Activated naive CD8-positive, alpha-beta T cell treated with anti-CD3 and anti-CD28 coated beads, Interleukin-2, amount 10 ng/mL, durations not matched to agents 7 days and 5 days (primary cell): ENCODE measurements around the gene SEC16B. TPM values are rescaled to one million over a fixed set of nuclear protein-coding genes. Genes with fewer than 3 reads are reported as not detected.

ENCODE experiments used
- ATAC-seq: fragments of 150-1000 bp; cut with Tn5 transposase; one replicate; pipeline ENCODE4 v1.10.0; 2021; ENCODE audit warnings: low read depth, moderate library complexity
- POLR2A ChIA-PET: fragments of 350-600 bp; sonication (Branson Sonifier 250); formaldehyde crosslinking; loops from one replicate; lab custom pipeline; 2021; ENCODE audit warnings: antibody characterized with exemption; lab: Charles Lee
- DNase-seq: peaks from one replicate; pipeline ENCODE4 v3.0.0; 2021
- H3K27ac Mint-ChIP-seq: one replicate; pipeline ENCODE4 v1.8.0; 2022; ENCODE audit warnings: mild to moderate bottlenecking, mixed read lengths
- H3K27me3 Mint-ChIP-seq: one replicate; pipeline ENCODE4 v1.8.0; 2022; ENCODE audit warnings: mild to moderate bottlenecking, moderate library complexity, mixed read lengths
- H3K36me3 Mint-ChIP-seq: one replicate; pipeline ENCODE4 v1.8.0; 2021; ENCODE audit warnings: mild to moderate bottlenecking, mixed read lengths
- H3K4me1 Mint-ChIP-seq: one replicate; pipeline ENCODE4 v1.8.0; 2021; ENCODE audit warnings: mixed read lengths
- H3K4me3 Mint-ChIP-seq: one replicate; pipeline ENCODE4 v1.8.0; 2022; ENCODE audit warnings: mild to moderate bottlenecking, moderate library complexity, mixed read lengths
- H3K9me3 Mint-ChIP-seq: one replicate; pipeline ENCODE4 v1.8.0; 2021; ENCODE audit warnings: mixed read lengths
- total RNA-seq, 2 experiments: library from RNA; stranded (reverse); gene quantifications; one replicate each; pipeline ENCODE4 v1.2.3, GENCODE V29; 2021

SEC16B gene
- total RNA-seq, 2 experiments from 2014 or later, result 0.26 to 0.42 TPM

- no peaks in the 10 kb centered on the region for H3K4me1 Mint-ChIP-seq
- DNase-seq (no peak), ATAC-seq (no peak)
- no peaks in the 10 kb centered on the region for H3K9me3 Mint-ChIP-seq
- H3K27ac Mint-ChIP-seq, result no peak overlapping the region
- no peaks in the 10 kb centered on the region for H3K27me3 Mint-ChIP-seq
- no peak overlapping the region for H3K4me3 Mint-ChIP-seq
- POLR2A ChIA-PET, result no interaction called here
- no peaks in the 10 kb centered on the region for H3K36me3 Mint-ChIP-seq
Observed at GRCh38 chr1:177944016-177944949, 25.6 kb downstream of the SEC16B start.

GRCh38 chr1:177941976-177942375 lies 27.9 kb downstream of the SEC16B start:
- Mint-ChIP-seq H3K9me3 (no peaks in the 10 kb centered on the region), H3K4me3 (no peak overlapping the region), H3K36me3 (no peaks in the 10 kb centered on the region), H3K4me1 (no peaks in the 10 kb centered on the region), H3K27ac (no peak overlapping the region), H3K27me3 (no peaks in the 10 kb centered on the region)
- POLR2A ChIA-PET, result no interaction called here
- DNase-seq (no peak), ATAC-seq (no peak)

- H3K4me1 Mint-ChIP-seq, result no peaks in the 10 kb centered on the region
- ATAC-seq (no peak), DNase-seq (no peak)
- POLR2A ChIA-PET, result no interaction called here
- no peak overlapping the region for H3K27ac Mint-ChIP-seq
- H3K9me3 Mint-ChIP-seq, result no peaks in the 10 kb centered on the region
- H3K4me3 Mint-ChIP-seq, result no peak overlapping the region
- no peaks in the 10 kb centered on the region for H3K36me3 Mint-ChIP-seq
- H3K27me3 Mint-ChIP-seq, result no peaks in the 10 kb centered on the region
Observed at GRCh38 chr1:177940682-177941081, 29.2 kb downstream of the SEC16B start.

GRCh38 chr1:177937931-177938330 lies 31.9 kb downstream of the SEC16B start:
- no peak overlapping the region for H3K4me3 Mint-ChIP-seq
- H3K27me3 Mint-ChIP-seq, result no peaks in the 10 kb centered on the region
- no peak overlapping the region for H3K27ac Mint-ChIP-seq
- POLR2A ChIA-PET, result no interaction called here
- no peaks in the 10 kb centered on the region for H3K4me1 Mint-ChIP-seq
- no peaks in the 10 kb centered on the region for H3K36me3 Mint-ChIP-seq
- no peak for DNase-seq
- H3K9me3 Mint-ChIP-seq, result no peaks in the 10 kb centered on the region
- no peak for ATAC-seq

GRCh38 chr1:177937174-177937770 lies 32.6 kb downstream of the SEC16B start:
- DNase-seq, result no peak
- H3K27ac Mint-ChIP-seq, result no peak overlapping the region
- no peaks in the 10 kb centered on the region for H3K36me3 Mint-ChIP-seq
- H3K4me3 Mint-ChIP-seq, result no peak overlapping the region
- H3K27me3 Mint-ChIP-seq, result no peaks in the 10 kb centered on the region
- no peaks in the 10 kb centered on the region for H3K9me3 Mint-ChIP-seq
- no peaks in the 10 kb centered on the region for H3K4me1 Mint-ChIP-seq
- POLR2A ChIA-PET, result no interaction called here
- no peak for ATAC-seq

- POLR2A ChIA-PET, result no interaction called here
- H3K4me3 Mint-ChIP-seq, result no peak overlapping the region
- ATAC-seq (no peak), DNase-seq (no peak)
- no peaks in the 10 kb centered on the region for H3K27me3 Mint-ChIP-seq
- H3K9me3 Mint-ChIP-seq, result no peaks in the 10 kb centered on the region
- H3K36me3 Mint-ChIP-seq, result no peaks in the 10 kb centered on the region
- H3K27ac Mint-ChIP-seq, result no peak overlapping the region
- H3K4me1 Mint-ChIP-seq, result no peaks in the 10 kb centered on the region
Observed at GRCh38 chr1:177935638-177936415, 34.0 kb downstream of the SEC16B start.

GRCh38 chr1:177934927-177935326 lies 34.9 kb downstream of the SEC16B start:
- Mint-ChIP-seq H3K27ac (no peak overlapping the region), H3K9me3 (no peaks in the 10 kb centered on the region), H3K36me3 (no peaks in the 10 kb centered on the region), H3K27me3 (no peaks in the 10 kb centered on the region), H3K4me1 (no peaks in the 10 kb centered on the region), H3K4me3 (no peak overlapping the region)
- POLR2A ChIA-PET, result no interaction called here
- no peak for ATAC-seq
- no peak for DNase-seq

GRCh38 chr1:177934461-177934860 lies 35.4 kb downstream of the SEC16B start:
- no peaks in the 10 kb centered on the region for H3K27me3 Mint-ChIP-seq
- POLR2A ChIA-PET, result no interaction called here
- DNase-seq (no peak), ATAC-seq (no peak)
- no peaks in the 10 kb centered on the region for H3K36me3 Mint-ChIP-seq
- H3K4me1 Mint-ChIP-seq, result no peaks in the 10 kb centered on the region
- no peak overlapping the region for H3K4me3 Mint-ChIP-seq
- no peak overlapping the region for H3K27ac Mint-ChIP-seq
- no peaks in the 10 kb centered on the region for H3K9me3 Mint-ChIP-seq

- Mint-ChIP-seq H3K4me1 (no peaks in the 10 kb centered on the region), H3K36me3 (no peaks in the 10 kb centered on the region), H3K4me3 (no peak overlapping the region), H3K27me3 (no peaks in the 10 kb centered on the region), H3K27ac (no peak overlapping the region), H3K9me3 (no peaks in the 10 kb centered on the region)
- ATAC-seq (no peak), DNase-seq (no peak)
- POLR2A ChIA-PET, result no interaction called here
Observed at GRCh38 chr1:177933881-177934280, 36.0 kb downstream of the SEC16B start.

- POLR2A ChIA-PET, result no interaction called here
- Mint-ChIP-seq H3K9me3 (no peaks in the 10 kb centered on the region), H3K27ac (no peak overlapping the region), H3K36me3 (no peaks in the 10 kb centered on the region), H3K27me3 (no peaks in the 10 kb centered on the region), H3K4me3 (no peak overlapping the region), H3K4me1 (no peaks in the 10 kb centered on the region)
- no peak for DNase-seq
- no peak for ATAC-seq
Observed at GRCh38 chr1:177932123-177932522, 37.7 kb downstream of the SEC16B start.

- Mint-ChIP-seq H3K27me3 (no peaks in the 10 kb centered on the region), H3K4me3 (no peak overlapping the region), H3K36me3 (no peaks in the 10 kb centered on the region), H3K9me3 (no peaks in the 10 kb centered on the region), H3K27ac (no peak overlapping the region), H3K4me1 (no peaks in the 10 kb centered on the region)
- ATAC-seq (no peak), DNase-seq (no peak)
- POLR2A ChIA-PET, result no interaction called here
Observed at GRCh38 chr1:177928952-177929351, 40.9 kb downstream of the SEC16B start.

GRCh38 chr1:177928194-177928593 lies 41.7 kb downstream of the SEC16B start:
- POLR2A ChIA-PET, result no interaction called here
- Mint-ChIP-seq H3K4me3 (no peak overlapping the region), H3K9me3 (no peaks in the 10 kb centered on the region), H3K36me3 (no peaks in the 10 kb centered on the region), H3K4me1 (no peaks in the 10 kb centered on the region), H3K27me3 (no peaks in the 10 kb centered on the region), H3K27ac (no peak overlapping the region)
- no peak for DNase-seq
- no peak for ATAC-seq

- Mint-ChIP-seq H3K9me3 (no peaks in the 10 kb centered on the region), H3K4me3 (no peak overlapping the region), H3K4me1 (no peaks in the 10 kb centered on the region), H3K27ac (no peak overlapping the region), H3K27me3 (no peaks in the 10 kb centered on the region), H3K36me3 (no peaks in the 10 kb centered on the region)
- POLR2A ChIA-PET, result no interaction called here
- ATAC-seq (no peak), DNase-seq (no peak)
Observed at GRCh38 chr1:177927021-177927596, 42.7 kb downstream of the SEC16B start.
